Vagina (tissue), 2 donors: Measurements from ENCODE around the gene ZNF423. TPM values are rescaled to one million over a fixed set of nuclear protein-coding genes. Genes with fewer than 3 reads are reported as not detected.
"Not testable (repeated sequence)": the region's sequence is repeated elsewhere in the genome, so short reads cannot be mapped to it uniquely, and the experiment has no call there.

Experiments used
- DNase-seq, 2 donors: peaks; one replicate each; pipeline ENCODE4 v3.0.0-alpha.2; 2017; ENCODE audit errors: extremely low spot score in 2 of 2
- H3K27ac ChIP-seq: fragments of 200-600 bp; sonication (generic); one replicate; pipeline ENCODE4 v1.5.1; 2019
- H3K27me3 ChIP-seq: fragments of 200-600 bp; sonication (generic); one replicate; pipeline ENCODE4 v1.5.1; 2019
- H3K36me3 ChIP-seq, 2 donors: fragments of 200-600 bp; sonication (generic); one replicate each; pipeline ENCODE4 v1.5.1; 2017 to 2019
- H3K4me1 ChIP-seq: fragments of 200-600 bp; sonication (generic); one replicate; pipeline ENCODE4 v1.5.1; 2019
- H3K4me3 ChIP-seq, 2 donors: fragments of 200-600 bp; sonication (generic); 1 replicate in 1 of 2; 2 replicates in 1 of 2; pipeline ENCODE4 v1.5.1; 2016 to 2019
- H3K9me3 ChIP-seq: fragments of 200-600 bp; sonication (generic); one replicate; pipeline ENCODE4 v1.5.1; 2019
- POLR2A ChIP-seq, 2 donors: fragments of 450-650 bp; IDR thresholded peaks; one replicate each; pipeline ENCODE4 v1.6.1; 2017; ENCODE audit warnings: antibody characterized with exemption in 2 of 2, mild to moderate bottlenecking in 2 of 2, moderate library complexity in 2 of 2
- POLR2AphosphoS5 ChIP-seq, 2 donors: sonication (generic); formaldehyde crosslinking; IDR thresholded peaks; one replicate each; pipeline ENCODE4 v1.9.0; 2017; ENCODE audit warnings: antibody characterized with exemption in 2 of 2, mild to moderate bottlenecking in 2 of 2, low read depth in 1 of 2; ENCODE audit not compliant: insufficient read depth in 1 of 2
- intact Hi-C: fragments of 100-400 bp; cut with DNase I; formaldehyde crosslinking; loops from one replicate; pipeline ENCODE4 v1.15.1; 2023
- total RNA-seq: library from RNA; depleted of rRNA; stranded (reverse); fragments of >200 nt; gene quantifications from one replicate; pipeline ENCODE4 v1.2.3, GENCODE V29; 2016
- TF ChIP-seq, protein P1 (sequence below), 3 experiments: fragments of 450-650 bp in 2 of 3; fragments of 200-600 bp in 1 of 3; sonication (generic) in 1 of 3; IDR thresholded peaks; one replicate each; pipeline ENCODE4 v1.5.1; 2017 to 2019; ENCODE audit warnings: antibody characterized with exemption in 3 of 3, mild to moderate bottlenecking in 2 of 3, moderate library complexity in 2 of 3

ZNF423 gene
- total RNA-seq, 1 donor from 2014 or later = 10.3 TPM

DNA sequence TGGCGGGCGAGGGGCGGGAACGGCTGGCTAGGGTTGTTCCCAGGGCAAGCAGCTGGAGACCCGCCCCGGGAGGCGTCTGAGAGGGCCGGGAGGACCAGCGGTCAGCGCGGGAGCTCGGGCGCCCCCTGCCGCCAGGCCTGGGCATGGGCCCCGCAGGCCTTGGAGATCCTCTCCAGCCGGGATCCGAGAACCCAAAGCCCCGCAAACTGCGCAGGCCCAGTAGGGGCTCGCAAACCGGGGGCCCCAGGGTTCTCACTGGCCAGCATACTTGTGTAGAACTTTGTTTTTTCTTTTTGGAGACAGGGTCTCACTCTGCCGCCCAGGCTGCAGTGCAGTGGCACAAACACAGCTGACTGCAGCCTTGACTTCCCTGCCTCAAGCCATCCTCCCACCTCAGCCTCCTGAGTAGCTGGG lies 20.8 kb upstream of the ZNF423 start:
- H3K9me3 ChIP-seq = no peaks in the 10 kb centered on the region
- H3K4me1 ChIP-seq = peaks cover 15% of the 10 kb centered on the region
- peak overlapping the region; percentile 41 to 50 for H3K4me3 ChIP-seq
- no peak for DNase-seq
- H3K36me3 ChIP-seq = no peaks in the 10 kb centered on the region
- no peak for TF ChIP-seq POLR2A (IDR thresholded peaks at IDR 0.05)
- TF ChIP-seq, protein P1, sequence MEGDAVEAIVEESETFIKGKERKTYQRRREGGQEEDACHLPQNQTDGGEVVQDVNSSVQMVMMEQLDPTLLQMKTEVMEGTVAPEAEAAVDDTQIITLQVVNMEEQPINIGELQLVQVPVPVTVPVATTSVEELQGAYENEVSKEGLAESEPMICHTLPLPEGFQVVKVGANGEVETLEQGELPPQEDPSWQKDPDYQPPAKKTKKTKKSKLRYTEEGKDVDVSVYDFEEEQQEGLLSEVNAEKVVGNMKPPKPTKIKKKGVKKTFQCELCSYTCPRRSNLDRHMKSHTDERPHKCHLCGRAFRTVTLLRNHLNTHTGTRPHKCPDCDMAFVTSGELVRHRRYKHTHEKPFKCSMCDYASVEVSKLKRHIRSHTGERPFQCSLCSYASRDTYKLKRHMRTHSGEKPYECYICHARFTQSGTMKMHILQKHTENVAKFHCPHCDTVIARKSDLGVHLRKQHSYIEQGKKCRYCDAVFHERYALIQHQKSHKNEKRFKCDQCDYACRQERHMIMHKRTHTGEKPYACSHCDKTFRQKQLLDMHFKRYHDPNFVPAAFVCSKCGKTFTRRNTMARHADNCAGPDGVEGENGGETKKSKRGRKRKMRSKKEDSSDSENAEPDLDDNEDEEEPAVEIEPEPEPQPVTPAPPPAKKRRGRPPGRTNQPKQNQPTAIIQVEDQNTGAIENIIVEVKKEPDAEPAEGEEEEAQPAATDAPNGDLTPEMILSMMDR (IDR thresholded peaks at IDR 0.05) = peak; percentile 42 to 77 (median 70)
- no peak for TF ChIP-seq POLR2AphosphoS5 (IDR thresholded peaks at IDR 0.05; ENCODE audit: insufficient read depth in 1 of 2, low read depth in 1 of 2)
- peak overlapping the region; percentile 53 for H3K27ac ChIP-seq
- no peaks in the 10 kb centered on the region for H3K27me3 ChIP-seq
- intact Hi-C loops = no loop called here

DNA sequence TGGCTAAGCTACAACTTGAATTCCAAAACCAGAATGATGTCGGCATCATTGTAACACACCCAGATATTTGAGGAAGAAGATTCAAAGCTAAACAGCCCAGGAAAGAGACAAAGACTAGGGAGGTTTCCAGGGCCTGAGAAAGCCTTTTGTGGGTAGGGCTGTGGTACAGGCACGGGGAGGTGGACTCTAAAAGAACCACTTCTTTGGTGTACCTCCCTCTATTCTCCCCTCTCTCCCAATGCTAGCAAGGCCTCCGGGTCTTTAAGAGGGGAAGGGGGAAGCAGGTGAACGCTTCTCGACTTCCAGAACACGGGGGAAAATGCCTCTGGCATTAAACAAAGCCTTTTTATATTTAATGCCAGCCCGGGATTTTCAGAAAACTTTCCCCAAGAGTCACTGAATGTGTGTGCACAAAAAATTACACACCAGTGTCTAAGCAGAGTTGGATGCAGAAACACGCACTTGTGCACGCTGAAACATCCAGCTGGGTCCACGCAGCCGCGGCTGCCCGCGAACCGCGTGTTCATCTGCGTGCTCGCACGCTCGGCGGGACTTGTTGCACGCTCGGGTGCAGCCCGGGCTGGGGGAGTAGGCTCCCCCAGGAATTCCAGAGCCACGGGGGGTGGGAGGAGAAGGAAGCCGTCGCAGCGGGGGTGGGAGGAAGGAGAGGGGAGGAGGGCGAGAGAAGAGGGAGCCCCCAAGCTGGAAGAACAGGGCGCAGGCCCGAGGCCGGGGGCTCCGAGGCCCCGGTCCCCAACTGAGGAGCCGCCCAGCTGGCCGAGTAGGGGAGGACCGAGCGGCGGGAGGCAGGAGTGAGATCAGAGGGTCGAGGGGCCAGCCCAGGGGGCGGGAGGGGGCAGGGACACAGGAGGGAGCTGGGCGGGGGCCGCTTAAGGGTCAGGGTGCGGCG lies 20.1 kb upstream of the ZNF423 start:
- Histone ChIP-seq H3K36me3 (no peaks in the 10 kb centered on the region), H3K4me3 (peak overlapping the region; percentile 41 to 50), H3K27me3 (no peaks in the 10 kb centered on the region), H3K9me3 (no peaks in the 10 kb centered on the region), H3K27ac (peak overlapping the region; percentile 53), H3K4me1 (peaks cover 15% of the 10 kb centered on the region)
- intact Hi-C loops = no loop called here
- DNase-seq = no peak
- TF ChIP-seq POLR2A (IDR thresholded peaks at IDR 0.05) = no peak
- TF ChIP-seq POLR2AphosphoS5 (IDR thresholded peaks at IDR 0.05; ENCODE audit: insufficient read depth in 1 of 2, low read depth in 1 of 2) = no peak
- TF ChIP-seq, protein P1 (IDR thresholded peaks at IDR 0.05) = no peak

DNA sequence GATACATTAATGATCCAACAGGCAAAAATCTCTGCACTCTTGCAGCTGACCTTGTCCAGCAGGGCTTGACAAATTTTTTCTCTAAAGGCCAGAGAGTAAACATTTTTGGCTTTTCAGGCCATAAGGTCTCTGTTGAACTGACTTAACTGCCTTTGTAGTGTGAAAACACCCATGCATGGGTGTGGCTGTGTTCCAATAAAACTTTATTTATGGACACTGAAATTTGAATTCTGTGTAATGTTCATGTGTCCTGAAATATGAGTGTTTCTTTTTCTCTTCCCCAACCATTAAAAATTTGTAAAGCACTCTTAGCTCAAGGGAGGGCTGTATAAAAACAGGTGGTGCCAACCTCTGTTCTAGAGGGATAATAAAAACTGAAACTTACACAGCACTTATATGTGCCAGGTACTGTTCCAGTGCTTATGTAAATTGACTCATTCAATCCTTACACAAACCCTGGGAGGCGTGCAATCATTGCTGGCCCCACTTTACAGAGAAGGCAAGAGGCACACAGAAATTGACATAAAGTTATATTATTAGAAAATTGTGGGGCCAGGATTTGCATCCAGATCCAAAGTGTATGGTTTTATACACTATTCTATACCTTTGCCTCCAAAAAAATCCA lies 18.8 kb upstream of the ZNF423 start:
- intact Hi-C loops = no loop called here
- Histone ChIP-seq H3K27ac (no peak overlapping the region), H3K9me3 (no peaks in the 10 kb centered on the region), H3K36me3 (no peaks in the 10 kb centered on the region), H3K4me3 (no peak overlapping the region), H3K4me1 (peaks cover 15% of the 10 kb centered on the region), H3K27me3 (no peaks in the 10 kb centered on the region)
- TF ChIP-seq POLR2AphosphoS5 (IDR thresholded peaks at IDR 0.05; ENCODE audit: insufficient read depth in 1 of 2, low read depth in 1 of 2) (no peak), POLR2A (IDR thresholded peaks at IDR 0.05) (no peak)
- TF ChIP-seq, protein P1 (IDR thresholded peaks at IDR 0.05) = no peak
- no peak for DNase-seq

DNA sequence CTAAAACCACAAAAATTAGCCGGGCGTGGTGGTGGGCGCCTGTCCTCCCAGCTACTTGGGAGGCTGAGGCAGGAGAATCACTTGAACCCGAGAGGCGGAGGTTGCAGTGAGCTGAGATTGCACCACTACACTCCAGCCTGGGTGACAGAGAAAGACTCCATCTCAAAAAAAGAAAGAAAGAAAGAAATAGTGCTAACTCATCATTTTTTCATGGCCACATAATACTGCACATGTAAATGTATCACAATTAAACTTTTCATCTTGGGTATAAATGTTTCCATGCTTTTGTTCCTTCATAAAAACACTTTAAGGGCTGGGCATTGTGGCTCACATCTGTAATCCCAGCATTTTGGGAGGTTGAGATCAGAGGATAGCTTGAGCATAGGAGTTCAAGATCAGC lies 15.9 kb upstream of the ZNF423 start:
- H3K36me3 ChIP-seq, DNase-seq, H3K27ac ChIP-seq, H3K27me3 ChIP-seq, intact Hi-C loops, H3K4me3 ChIP-seq, H3K9me3 ChIP-seq: not testable (repeated sequence)
- peaks cover 14% of the 10 kb centered on the region for H3K4me1 ChIP-seq

DNA sequence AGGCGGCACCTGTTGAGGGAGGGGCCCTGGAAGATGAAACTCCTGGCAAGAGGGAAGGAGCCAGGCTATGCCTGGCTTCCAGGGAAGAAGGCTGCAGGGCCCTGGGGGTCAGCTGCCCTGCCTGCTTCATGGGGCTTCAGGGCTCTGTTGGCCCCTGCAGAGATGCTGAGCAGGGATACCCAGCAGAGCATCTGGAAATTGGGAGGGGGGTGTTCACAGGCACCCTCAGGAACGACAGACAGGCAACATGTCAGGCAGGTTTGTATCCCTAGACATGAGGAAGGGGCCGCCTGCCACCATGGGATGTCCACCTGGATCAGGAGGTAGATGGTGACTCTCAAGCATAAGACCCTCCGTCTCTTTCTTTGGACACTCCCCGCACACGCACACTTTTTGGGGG lies 13.8 kb upstream of the ZNF423 start:
- H3K36me3 ChIP-seq = no peaks in the 10 kb centered on the region
- H3K4me1 ChIP-seq = peaks cover 5% of the 10 kb centered on the region
- intact Hi-C loops = no loop called here
- TF ChIP-seq POLR2AphosphoS5 (IDR thresholded peaks at IDR 0.05; ENCODE audit: insufficient read depth in 1 of 2, low read depth in 1 of 2) = no peak
- TF ChIP-seq, protein P1 (IDR thresholded peaks at IDR 0.05) = no peak
- no peak for TF ChIP-seq POLR2A (IDR thresholded peaks at IDR 0.05)
- H3K27ac ChIP-seq = no peak overlapping the region
- no peak for DNase-seq
- no peaks in the 10 kb centered on the region for H3K9me3 ChIP-seq
- no peaks in the 10 kb centered on the region for H3K27me3 ChIP-seq
- no peak overlapping the region for H3K4me3 ChIP-seq
